Activated CD8-positive, alpha-beta T cell treated with anti-CD3 and anti-CD28 coated beads for 36 hours (primary cell): ENCODE results near the gene CELF2. TPM values are rescaled to one million over a fixed set of nuclear protein-coding genes. Genes with fewer than 3 reads are reported as not detected.

ENCODE experiments used
- ATAC-seq: fragments of 200-7000 bp; cut with Tn5 transposase; one replicate; pipeline ENCODE4 v1.10.0; 2021; ENCODE audit warnings: mild to moderate bottlenecking, moderate library complexity
- CTCF ChIA-PET: fragments of 350-600 bp; sonication (Branson Sonifier 250); formaldehyde crosslinking; loops from one replicate; lab custom pipeline; 2021; ENCODE audit warnings: antibody characterized with exemption; lab: Charles Lee
- POLR2A ChIA-PET: fragments of 350-600 bp; sonication (Branson Sonifier 250); formaldehyde crosslinking; loops from one replicate; lab custom pipeline; 2021; ENCODE audit warnings: antibody characterized with exemption; lab: Charles Lee
- DNase-seq: peaks from one replicate; pipeline ENCODE4 v3.0.0-alpha.2; 2020
- H3K27ac Mint-ChIP-seq: one replicate; pipeline ENCODE4 v1.8.0; 2021; ENCODE audit warnings: mild to moderate bottlenecking, mixed read lengths
- H3K27me3 Mint-ChIP-seq: one replicate; pipeline ENCODE4 v1.8.0; 2021; ENCODE audit warnings: mixed read lengths
- H3K36me3 Mint-ChIP-seq: one replicate; pipeline ENCODE4 v1.8.0; 2021; ENCODE audit warnings: low read depth, mixed read lengths
- H3K4me1 Mint-ChIP-seq: one replicate; pipeline ENCODE4 v1.8.0; 2021; ENCODE audit warnings: low read depth, mixed read lengths
- H3K4me3 Mint-ChIP-seq: one replicate; pipeline ENCODE4 v1.8.0; 2021; ENCODE audit warnings: mild to moderate bottlenecking, moderate library complexity, mixed read lengths
- H3K9me3 Mint-ChIP-seq: one replicate; pipeline ENCODE4 v1.8.0; 2021; ENCODE audit warnings: mixed read lengths
- CTCF ChIP-seq: fragments of 200-600 bp; IDR thresholded peaks from one replicate; pipeline ENCODE4 v1.8.0; 2022; ENCODE audit warnings: antibody characterized with exemption, mild to moderate bottlenecking
- intact Hi-C: fragments of 100-400 bp; cut with micrococcal nuclease; formaldehyde crosslinking; loops from one replicate; pipeline ENCODE4 v1.10.0; 2022
- total RNA-seq, 2 experiments: library from RNA; stranded (reverse); gene quantifications; one replicate each; pipeline ENCODE4 v1.2.3, GENCODE V29; 2021

Gene CELF2
- total RNA-seq, 2 experiments from 2014 or later: 132 to 133 TPM

- ChIA-PET CTCF (interaction anchor here (0.6 to 1.6 kb wide), 3 partner anchors 14 to 245 kb away, joined by 3 to 4 read pairs (median 4); no protein-coding TSS in a partner anchor), POLR2A (no interaction called here)
- no peak overlapping the region for H3K4me3 Mint-ChIP-seq
- ATAC-seq (no peak), DNase-seq (no peak)
- no peak for TF ChIP-seq CTCF
- H3K27ac Mint-ChIP-seq: no peak overlapping the region
- peaks cover 38% of the 10 kb centered on the region for H3K4me1 Mint-ChIP-seq
- intact Hi-C loops: no loop called here
- H3K27me3 Mint-ChIP-seq: no peaks in the 10 kb centered on the region
- H3K36me3 Mint-ChIP-seq: no peaks in the 10 kb centered on the region
- peaks cover under 1% of the 10 kb centered on the region for H3K9me3 Mint-ChIP-seq
Measured at GRCh38 chr10:11138314-11139033, 120.8 kb downstream of the CELF2 start.

- Mint-ChIP-seq H3K27ac (peak overlapping the region; percentile 80), H3K9me3 (peaks cover 2% of the 10 kb centered on the region), H3K4me3 (no peak overlapping the region), H3K27me3 (no peaks in the 10 kb centered on the region), H3K4me1 (peaks cover 58% of the 10 kb centered on the region), H3K36me3 (no peaks in the 10 kb centered on the region)
- TF ChIP-seq CTCF: no peak
- ATAC-seq (peak; percentile 43), DNase-seq (peak; percentile 41)
- ChIA-PET CTCF (interaction anchor here (0.6 to 1.4 kb wide), 8 partner anchors 9 to 129 kb away, joined by 3 to 4 read pairs (median 3); no protein-coding TSS in a partner anchor), POLR2A (interaction anchor here (0.7 to 1.4 kb wide), 2 partner anchors 24 kb away, joined by 4 to 5 read pairs; no protein-coding TSS in a partner anchor)
- intact Hi-C loops: no loop called here
Measured at GRCh38 chr10:11140963-11141362, 123.3 kb downstream of the CELF2 start.

GRCh38 chr10:11141571-11142091, 124.0 kb downstream of the CELF2 start:
- intact Hi-C loops: no loop called here
- ChIA-PET POLR2A (interaction anchor here (0.7 kb wide), 1 partner anchor 24 kb away, joined by 5 read pairs; no protein-coding TSS in a partner anchor), CTCF (interaction anchor here (0.6 to 1.4 kb wide), 8 partner anchors 10 to 128 kb away, joined by 3 to 4 read pairs (median 3); no protein-coding TSS in a partner anchor)
- TF ChIP-seq CTCF: no peak
- no peak overlapping the region for H3K4me3 Mint-ChIP-seq
- peaks cover 64% of the 10 kb centered on the region for H3K4me1 Mint-ChIP-seq
- H3K27ac Mint-ChIP-seq: peak overlapping the region; percentile 80
- ATAC-seq (no peak), DNase-seq (no peak)
- peaks cover 2% of the 10 kb centered on the region for H3K9me3 Mint-ChIP-seq
- no peaks in the 10 kb centered on the region for H3K36me3 Mint-ChIP-seq
- no peaks in the 10 kb centered on the region for H3K27me3 Mint-ChIP-seq

- no peak overlapping the region for H3K4me3 Mint-ChIP-seq
- peaks cover 2% of the 10 kb centered on the region for H3K9me3 Mint-ChIP-seq
- CTCF ChIA-PET: interaction anchor here (10.3 kb wide), 1 partner anchor 22 kb away, joined by 100 read pairs; no protein-coding TSS in a partner anchor
- no peak for TF ChIP-seq CTCF
- ATAC-seq (no peak), DNase-seq (peak; percentile 16)
- H3K36me3 Mint-ChIP-seq: no peaks in the 10 kb centered on the region
- H3K4me1 Mint-ChIP-seq: peaks cover 76% of the 10 kb centered on the region
- peak overlapping the region; percentile 22 for H3K27ac Mint-ChIP-seq
- intact Hi-C loops: no loop called here
- H3K27me3 Mint-ChIP-seq: no peaks in the 10 kb centered on the region
- POLR2A ChIA-PET: interaction anchor here (13.3 kb wide), 1 partner anchor 22 kb away, joined by 261 read pairs; no protein-coding TSS in a partner anchor
Measured at GRCh38 chr10:11142777-11143176, 125.1 kb downstream of the CELF2 start.
